Measurements from ENCODE around the gene CXCL16.
A peak's percentile ranks its signal among the peaks of the same experiment; 100 is the strongest.

The CXCL16 gene

GRCh38 chr17:4744999-4745969 lies 5.6 kb upstream of the CXCL16 start:
- Histone ChIP-seq H3K9me3 (ENCODE audit: control insufficient read depth, insufficient read depth, low read length) (no peaks in the 10 kb centered on the region), H3K9ac (ENCODE audit: low read depth, low read length) (no peak overlapping the region), H3K27me3 (ENCODE audit: control insufficient read depth, insufficient read depth, low read length) (peaks cover 29% of the 10 kb centered on the region), H3K4me1 (ENCODE audit: control insufficient read depth, insufficient read depth, low read length) (peaks cover 6% of the 10 kb centered on the region), H3K36me3 (ENCODE audit: control insufficient read depth, insufficient read depth, low read length) (no peaks in the 10 kb centered on the region), H3K4me3 (ENCODE audit: low read depth, low read length) (peak overlapping the region; percentile 79)

GRCh38 chr17:4743898-4744297 lies 4.2 kb upstream of the CXCL16 start:
- H3K4me1 ChIP-seq (ENCODE audit: control insufficient read depth, insufficient read depth, low read length) = peaks cover 6% of the 10 kb centered on the region
- H3K27me3 ChIP-seq (ENCODE audit: control insufficient read depth, insufficient read depth, low read length) = peaks cover 41% of the 10 kb centered on the region
- H3K9ac ChIP-seq (ENCODE audit: low read depth, low read length) = no peak overlapping the region
- no peaks in the 10 kb centered on the region for H3K9me3 ChIP-seq (ENCODE audit: control insufficient read depth, insufficient read depth, low read length)
- H3K36me3 ChIP-seq (ENCODE audit: control insufficient read depth, insufficient read depth, low read length) = no peaks in the 10 kb centered on the region
- no peak overlapping the region for H3K4me3 ChIP-seq (ENCODE audit: low read depth, low read length)

GRCh38 chr17:4743216-4743615 lies 3.5 kb upstream of the CXCL16 start:
- Histone ChIP-seq H3K36me3 (ENCODE audit: control insufficient read depth, insufficient read depth, low read length) (no peaks in the 10 kb centered on the region), H3K9me3 (ENCODE audit: control insufficient read depth, insufficient read depth, low read length) (no peaks in the 10 kb centered on the region), H3K4me1 (ENCODE audit: control insufficient read depth, insufficient read depth, low read length) (peaks cover 4% of the 10 kb centered on the region), H3K4me3 (ENCODE audit: low read depth, low read length) (no peak overlapping the region), H3K27me3 (ENCODE audit: control insufficient read depth, insufficient read depth, low read length) (peaks cover 48% of the 10 kb centered on the region), H3K9ac (ENCODE audit: low read depth, low read length) (no peak overlapping the region)

GRCh38 chr17:4742629-4743028 lies 2.9 kb upstream of the CXCL16 start:
- Histone ChIP-seq H3K4me1 (ENCODE audit: control insufficient read depth, insufficient read depth, low read length) (peaks cover 4% of the 10 kb centered on the region), H3K9me3 (ENCODE audit: control insufficient read depth, insufficient read depth, low read length) (no peaks in the 10 kb centered on the region), H3K27me3 (ENCODE audit: control insufficient read depth, insufficient read depth, low read length) (peaks cover 51% of the 10 kb centered on the region), H3K36me3 (ENCODE audit: control insufficient read depth, insufficient read depth, low read length) (no peaks in the 10 kb centered on the region), H3K4me3 (ENCODE audit: low read depth, low read length) (no peak overlapping the region), H3K9ac (ENCODE audit: low read depth, low read length) (no peak overlapping the region)

GRCh38 chr17:4742133-4742532 lies 2.4 kb upstream of the CXCL16 start:
- H3K9me3 ChIP-seq (ENCODE audit: control insufficient read depth, insufficient read depth, low read length) = no peaks in the 10 kb centered on the region
- H3K4me1 ChIP-seq (ENCODE audit: control insufficient read depth, insufficient read depth, low read length) = peaks cover 4% of the 10 kb centered on the region
- H3K4me3 ChIP-seq (ENCODE audit: low read depth, low read length) = no peak overlapping the region
- H3K27me3 ChIP-seq (ENCODE audit: control insufficient read depth, insufficient read depth, low read length) = peaks cover 51% of the 10 kb centered on the region
- H3K9ac ChIP-seq (ENCODE audit: low read depth, low read length) = no peak overlapping the region
- no peaks in the 10 kb centered on the region for H3K36me3 ChIP-seq (ENCODE audit: control insufficient read depth, insufficient read depth, low read length)

- no peaks in the 10 kb centered on the region for H3K36me3 ChIP-seq (ENCODE audit: control insufficient read depth, insufficient read depth, low read length)
- H3K9ac ChIP-seq (ENCODE audit: low read depth, low read length) = no peak overlapping the region
- H3K27me3 ChIP-seq (ENCODE audit: control insufficient read depth, insufficient read depth, low read length) = peaks cover 51% of the 10 kb centered on the region
- no peak overlapping the region for H3K4me3 ChIP-seq (ENCODE audit: low read depth, low read length)
- no peaks in the 10 kb centered on the region for H3K9me3 ChIP-seq (ENCODE audit: control insufficient read depth, insufficient read depth, low read length)
- peaks cover 3% of the 10 kb centered on the region for H3K4me1 ChIP-seq (ENCODE audit: control insufficient read depth, insufficient read depth, low read length)
Observed at GRCh38 chr17:4741544-4741943, 1.8 kb upstream of the CXCL16 start.

- peak overlapping the region; percentile 62 for H3K4me3 ChIP-seq (ENCODE audit: low read depth, low read length)
- H3K9me3 ChIP-seq (ENCODE audit: control insufficient read depth, insufficient read depth, low read length) = no peaks in the 10 kb centered on the region
- H3K4me1 ChIP-seq (ENCODE audit: control insufficient read depth, insufficient read depth, low read length) = no peaks in the 10 kb centered on the region
- H3K9ac ChIP-seq (ENCODE audit: low read depth, low read length) = no peak overlapping the region
- H3K27me3 ChIP-seq (ENCODE audit: control insufficient read depth, insufficient read depth, low read length) = peaks cover 53% of the 10 kb centered on the region
- H3K36me3 ChIP-seq (ENCODE audit: control insufficient read depth, insufficient read depth, low read length) = no peaks in the 10 kb centered on the region
Observed at GRCh38 chr17:4740584-4740983, 856 bp upstream of the CXCL16 start.

GRCh38 chr17:4740025-4740351 lies 260 bp upstream of the CXCL16 start:
- Histone ChIP-seq H3K9me3 (ENCODE audit: control insufficient read depth, insufficient read depth, low read length) (no peaks in the 10 kb centered on the region), H3K4me1 (ENCODE audit: control insufficient read depth, insufficient read depth, low read length) (no peaks in the 10 kb centered on the region), H3K36me3 (ENCODE audit: control insufficient read depth, insufficient read depth, low read length) (no peaks in the 10 kb centered on the region), H3K4me3 (ENCODE audit: low read depth, low read length) (peak overlapping the region; percentile 62), H3K27me3 (ENCODE audit: control insufficient read depth, insufficient read depth, low read length) (peaks cover 53% of the 10 kb centered on the region), H3K9ac (ENCODE audit: low read depth, low read length) (no peak overlapping the region)

GRCh38 chr17:4738136-4739121 lies 1.3 kb downstream of the CXCL16 start:
- Histone ChIP-seq H3K4me3 (ENCODE audit: low read depth, low read length) (peak overlapping the region; percentile 62), H3K27me3 (ENCODE audit: control insufficient read depth, insufficient read depth, low read length) (peaks cover 45% of the 10 kb centered on the region), H3K9ac (ENCODE audit: low read depth, low read length) (peak overlapping the region; percentile 54), H3K9me3 (ENCODE audit: control insufficient read depth, insufficient read depth, low read length) (no peaks in the 10 kb centered on the region), H3K36me3 (ENCODE audit: control insufficient read depth, insufficient read depth, low read length) (peaks cover 2% of the 10 kb centered on the region), H3K4me1 (ENCODE audit: control insufficient read depth, insufficient read depth, low read length) (no peaks in the 10 kb centered on the region)

- peaks cover 32% of the 10 kb centered on the region for H3K27me3 ChIP-seq (ENCODE audit: control insufficient read depth, insufficient read depth, low read length)
- peaks cover 2% of the 10 kb centered on the region for H3K36me3 ChIP-seq (ENCODE audit: control insufficient read depth, insufficient read depth, low read length)
- no peaks in the 10 kb centered on the region for H3K9me3 ChIP-seq (ENCODE audit: control insufficient read depth, insufficient read depth, low read length)
- H3K4me1 ChIP-seq (ENCODE audit: control insufficient read depth, insufficient read depth, low read length) = no peaks in the 10 kb centered on the region
- no peak overlapping the region for H3K4me3 ChIP-seq (ENCODE audit: low read depth, low read length)
- no peak overlapping the region for H3K9ac ChIP-seq (ENCODE audit: low read depth, low read length)
Observed at GRCh38 chr17:4735876-4736651, 3.7 kb downstream of the CXCL16 start.

- Histone ChIP-seq H3K4me3 (ENCODE audit: low read depth, low read length) (no peak overlapping the region), H3K36me3 (ENCODE audit: control insufficient read depth, insufficient read depth, low read length) (peaks cover 2% of the 10 kb centered on the region), H3K9me3 (ENCODE audit: control insufficient read depth, insufficient read depth, low read length) (no peaks in the 10 kb centered on the region), H3K27me3 (ENCODE audit: control insufficient read depth, insufficient read depth, low read length) (peaks cover 21% of the 10 kb centered on the region), H3K4me1 (ENCODE audit: control insufficient read depth, insufficient read depth, low read length) (peaks cover 3% of the 10 kb centered on the region), H3K9ac (ENCODE audit: low read depth, low read length) (no peak overlapping the region)
Observed at GRCh38 chr17:4734857-4735475, 4.8 kb downstream of the CXCL16 start.
